GM19372 (cell line): ENCODE results near the gene PTGES2.
"Not testable (repeated sequence)": the region's sequence is repeated elsewhere in the genome, so short reads cannot be mapped to it uniquely, and the experiment has no call there.

Experiments
- ATAC-seq: cut with Tn5 transposase; IDR thresholded peaks from one replicate; pipeline ENCODE4 v1.9.1; 2021; ENCODE audit warnings: mild to moderate bottlenecking, low read depth, moderate library complexity; ENCODE audit not compliant: unreplicated experiment

PTGES2 gene

DNA sequence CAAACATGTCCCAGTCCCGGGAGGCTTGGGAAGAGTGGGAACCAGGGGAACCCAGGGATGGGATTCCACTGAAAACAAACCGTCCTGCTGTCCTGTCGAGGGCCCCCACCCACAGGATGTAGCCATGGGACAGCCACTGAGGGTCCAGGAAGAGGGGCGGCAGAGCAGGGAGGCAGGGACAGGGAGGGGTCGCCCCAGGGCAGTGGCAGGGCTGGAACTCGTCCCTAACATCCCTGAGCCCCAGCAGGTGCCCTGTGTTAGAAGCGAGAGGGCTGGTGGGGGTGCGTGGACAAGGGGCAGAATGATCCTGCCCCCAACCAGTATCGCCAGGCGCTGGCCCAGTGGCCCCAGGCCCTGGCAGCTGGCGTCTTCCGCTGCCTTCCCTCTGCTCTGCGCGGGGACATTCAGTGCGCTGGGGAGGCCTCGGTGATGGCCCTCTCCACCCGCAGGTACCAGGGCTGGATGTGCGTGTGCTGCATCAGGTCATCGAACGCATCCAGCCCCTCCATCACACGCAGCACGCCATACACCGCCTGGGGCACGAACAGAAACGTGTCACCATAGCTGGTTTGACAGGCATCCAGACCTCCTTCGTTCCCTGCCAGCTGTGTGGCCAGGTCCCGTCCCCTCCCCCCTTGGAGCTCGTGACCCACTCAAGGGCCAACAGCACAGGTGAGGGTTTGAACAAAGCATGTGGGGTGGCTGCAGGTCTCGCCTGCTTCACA is 6.6 kb downstream of the PTGES2 start:
- ATAC-seq = no peak

DNA sequence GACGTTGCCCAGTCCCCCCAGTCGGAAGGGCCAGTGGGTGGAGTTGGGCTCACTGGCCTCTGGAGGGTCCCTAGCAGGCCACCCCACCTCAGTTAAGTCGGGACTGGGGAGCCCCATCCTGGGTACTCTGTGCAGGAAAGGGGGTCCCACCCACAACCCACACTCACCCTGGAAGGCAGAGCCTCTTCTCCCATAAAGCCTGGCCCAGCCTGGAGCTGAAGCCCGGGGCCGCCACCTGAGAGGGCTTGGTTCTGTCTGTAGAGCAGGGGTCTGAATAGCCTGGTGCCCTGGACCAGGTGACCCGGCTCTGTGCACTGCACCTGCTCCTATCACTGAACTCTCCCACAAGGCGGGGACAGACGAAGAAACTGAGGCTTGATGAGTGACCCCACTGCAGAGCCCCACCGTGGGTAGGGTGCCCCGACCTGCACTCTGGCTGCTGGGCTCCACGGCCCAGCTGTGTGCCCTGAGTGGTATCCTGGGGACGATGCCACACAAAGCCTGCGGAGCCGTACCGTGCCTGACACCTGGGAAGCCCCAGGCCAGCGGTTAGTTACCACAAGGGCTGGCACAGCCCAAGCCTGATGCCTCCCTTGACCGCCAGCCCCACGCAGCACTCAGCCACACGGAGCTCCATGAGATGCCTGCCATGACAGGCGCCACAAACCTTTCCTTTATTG is 7.3 kb downstream of the PTGES2 start:
- ATAC-seq = no peak

DNA sequence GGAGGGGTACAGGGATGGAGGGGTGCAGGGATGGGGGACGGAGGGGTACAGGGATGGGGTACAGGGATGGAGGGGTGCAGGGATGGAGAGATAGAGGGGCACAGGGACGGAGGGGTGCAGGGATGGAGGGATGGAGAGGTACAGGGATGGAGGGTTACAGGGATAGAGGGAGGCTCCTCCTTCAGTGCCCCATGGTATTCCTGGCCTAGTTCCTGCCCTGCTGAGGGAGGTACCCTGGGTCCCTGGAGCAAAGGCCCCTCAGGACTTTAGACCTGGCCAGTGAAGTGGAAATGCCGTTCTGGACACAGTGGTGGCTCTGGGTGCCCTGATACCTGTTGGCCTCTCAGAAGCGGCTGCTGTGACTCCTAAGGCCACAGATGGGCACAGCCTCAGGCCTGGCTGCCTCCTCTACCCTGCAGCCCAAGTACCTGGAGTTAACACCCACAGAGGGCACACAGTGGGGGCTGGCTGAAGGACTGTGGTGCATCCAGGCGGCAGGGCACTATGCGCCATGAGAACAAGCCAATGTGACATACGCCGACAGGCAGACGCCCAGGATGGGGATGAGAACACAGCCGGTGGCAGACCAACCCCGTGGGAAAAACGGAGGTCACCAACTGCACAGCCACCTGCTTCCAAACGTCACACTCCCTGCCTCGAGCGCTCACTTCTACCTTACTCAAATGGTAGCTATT is 8.4 kb downstream of the PTGES2 start:
- no peak for ATAC-seq

DNA sequence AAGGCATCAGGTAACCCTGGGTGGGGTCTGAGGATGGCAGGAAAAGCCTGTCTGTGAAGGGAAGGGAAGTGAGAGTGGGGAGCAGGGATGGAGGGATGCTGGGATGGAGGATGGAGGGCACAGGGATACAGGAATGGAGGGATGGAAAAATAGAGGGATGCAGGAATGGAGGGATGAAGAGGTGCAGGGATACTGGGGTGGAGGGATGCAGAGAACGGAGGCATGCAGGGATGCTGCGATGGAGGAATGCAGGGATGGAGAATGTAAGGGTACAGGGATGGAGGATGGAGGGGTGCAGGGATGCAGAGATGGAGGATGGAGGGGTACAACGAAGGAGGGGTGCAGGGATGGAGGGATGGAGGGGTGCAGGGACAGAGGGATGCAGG is 9.1 kb downstream of the PTGES2 start:
- ATAC-seq = no peak

DNA sequence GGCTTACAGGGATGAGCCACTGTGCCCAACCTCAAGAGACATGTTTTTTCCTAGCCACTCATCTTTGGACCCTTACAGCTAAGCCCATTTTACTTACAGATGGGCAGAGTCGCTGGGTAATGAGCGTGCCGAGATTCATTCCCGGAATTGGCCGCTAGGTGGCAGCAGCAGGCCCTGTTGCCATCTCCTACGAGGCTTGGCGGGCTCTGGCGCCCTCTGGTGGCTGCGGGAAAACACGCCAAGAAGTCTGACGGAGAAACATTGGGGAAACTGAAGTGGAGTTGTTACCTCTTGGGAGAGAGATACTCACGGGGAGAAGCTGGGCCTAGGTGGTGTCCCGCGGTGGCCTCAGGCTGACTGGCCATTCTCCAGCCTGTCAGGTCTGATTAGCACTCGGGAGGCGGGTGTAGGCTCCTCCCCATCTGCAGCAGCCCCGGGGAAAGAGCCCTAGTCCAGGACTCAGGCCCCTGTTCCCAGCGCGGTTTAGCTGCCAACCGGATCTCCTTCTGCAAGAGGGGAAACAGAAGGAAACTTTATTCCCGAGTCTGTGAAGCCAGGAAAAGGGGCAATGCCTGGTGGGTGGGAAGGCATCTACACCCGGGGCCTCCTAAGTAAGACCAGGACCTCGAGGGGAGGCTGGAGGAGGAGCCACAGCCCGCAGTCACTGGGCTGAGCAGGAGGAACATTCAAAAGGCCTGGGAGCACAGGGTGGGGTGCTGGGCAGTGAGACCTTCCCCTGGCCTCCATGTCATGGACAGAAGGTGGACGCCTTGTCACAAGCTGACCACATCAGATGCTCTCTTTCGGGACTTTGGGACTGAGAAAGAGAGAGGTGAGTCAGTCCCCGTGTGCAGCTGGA is 9.7 kb downstream of the PTGES2 start:
- no peak for ATAC-seq

DNA sequence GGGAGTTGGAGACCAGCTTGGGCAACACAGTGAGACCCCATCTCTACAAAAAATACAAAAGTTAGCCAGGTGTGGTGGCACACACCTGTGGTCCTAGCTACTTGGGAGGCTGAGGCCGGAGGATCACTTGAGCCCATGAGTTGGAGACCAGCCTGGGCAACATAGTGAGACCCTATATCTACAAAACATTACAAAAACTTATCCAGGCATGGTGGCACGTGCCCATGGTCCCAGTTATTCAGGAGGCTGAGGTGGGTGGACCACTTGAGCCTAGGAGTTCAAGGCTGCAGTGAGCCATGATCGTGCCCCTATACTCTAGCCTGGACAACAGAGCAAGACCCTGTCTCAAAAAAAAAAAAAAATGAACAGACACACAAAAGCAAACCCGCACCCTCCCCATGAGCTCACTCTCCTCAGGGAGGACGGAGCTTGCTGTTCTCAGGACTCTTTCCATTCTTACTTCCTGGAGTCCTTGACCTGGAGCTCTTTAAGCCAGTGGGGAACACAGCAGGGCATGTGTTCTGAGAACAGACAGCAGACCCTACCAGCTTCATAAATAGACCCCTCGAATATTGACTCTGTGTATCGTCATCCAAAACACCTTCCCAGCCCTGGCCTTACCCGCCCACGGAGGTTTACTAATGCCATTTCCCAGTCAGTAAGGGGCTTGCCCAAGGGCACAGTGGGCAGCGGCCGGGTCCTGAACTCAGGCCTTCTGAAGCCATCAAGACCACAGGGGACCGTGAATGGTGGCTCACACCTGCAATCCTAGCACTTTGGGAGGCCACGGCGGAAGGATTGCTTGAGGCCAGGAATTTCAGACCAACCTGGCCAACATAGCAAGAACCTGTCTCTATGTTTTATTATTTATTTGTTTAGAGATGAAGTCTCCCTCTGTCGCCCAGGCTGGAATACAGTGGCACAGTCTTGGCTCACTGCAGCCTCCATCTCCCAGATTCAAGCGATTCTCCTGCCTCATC is 11.1 kb downstream of the PTGES2 start:
- ATAC-seq = no peak

DNA sequence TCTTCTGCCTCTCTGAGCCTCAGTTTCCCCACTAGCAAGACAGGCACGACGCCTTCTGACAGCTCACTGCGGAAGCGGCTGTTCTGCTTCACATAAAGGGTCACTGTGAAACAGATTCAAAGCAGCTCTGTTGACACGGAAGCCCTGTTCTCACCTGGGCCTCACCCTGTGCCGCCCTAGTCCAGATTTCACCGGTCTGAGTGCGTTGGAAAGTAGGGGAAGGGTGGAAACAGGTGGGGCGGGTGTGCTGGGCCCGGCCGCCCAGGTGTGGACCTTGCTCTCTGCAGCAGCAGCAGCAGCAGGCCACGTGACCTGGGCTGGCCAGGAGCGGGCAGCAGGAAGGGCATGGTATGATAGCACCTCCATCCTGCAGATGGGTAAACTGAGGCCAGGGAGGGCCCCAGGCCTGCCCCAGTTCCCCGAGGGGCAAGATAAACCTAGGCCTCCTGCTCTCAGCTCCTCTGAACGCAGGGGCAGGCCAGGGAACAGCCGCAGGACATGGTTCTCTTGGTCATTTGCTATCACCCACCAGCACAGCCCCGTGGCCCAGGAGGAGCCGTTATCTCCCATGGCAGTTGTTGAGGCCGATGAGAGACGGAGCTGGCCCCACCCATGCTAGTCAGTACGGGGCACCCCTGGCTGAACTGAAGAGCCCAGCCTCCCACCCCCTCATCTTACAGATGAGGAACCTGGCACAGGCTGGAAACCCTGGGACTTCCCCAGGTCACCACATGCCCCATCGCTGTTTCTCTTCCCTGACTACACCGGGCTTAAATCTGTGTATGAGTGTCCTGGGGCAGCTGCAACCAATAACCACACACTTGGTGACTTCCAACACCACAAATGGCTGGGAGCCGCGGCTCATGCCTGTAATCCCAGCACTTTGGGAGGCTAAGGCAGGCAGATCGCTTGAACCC is 12.1 kb downstream of the PTGES2 start:
- ATAC-seq = no peak

DNA sequence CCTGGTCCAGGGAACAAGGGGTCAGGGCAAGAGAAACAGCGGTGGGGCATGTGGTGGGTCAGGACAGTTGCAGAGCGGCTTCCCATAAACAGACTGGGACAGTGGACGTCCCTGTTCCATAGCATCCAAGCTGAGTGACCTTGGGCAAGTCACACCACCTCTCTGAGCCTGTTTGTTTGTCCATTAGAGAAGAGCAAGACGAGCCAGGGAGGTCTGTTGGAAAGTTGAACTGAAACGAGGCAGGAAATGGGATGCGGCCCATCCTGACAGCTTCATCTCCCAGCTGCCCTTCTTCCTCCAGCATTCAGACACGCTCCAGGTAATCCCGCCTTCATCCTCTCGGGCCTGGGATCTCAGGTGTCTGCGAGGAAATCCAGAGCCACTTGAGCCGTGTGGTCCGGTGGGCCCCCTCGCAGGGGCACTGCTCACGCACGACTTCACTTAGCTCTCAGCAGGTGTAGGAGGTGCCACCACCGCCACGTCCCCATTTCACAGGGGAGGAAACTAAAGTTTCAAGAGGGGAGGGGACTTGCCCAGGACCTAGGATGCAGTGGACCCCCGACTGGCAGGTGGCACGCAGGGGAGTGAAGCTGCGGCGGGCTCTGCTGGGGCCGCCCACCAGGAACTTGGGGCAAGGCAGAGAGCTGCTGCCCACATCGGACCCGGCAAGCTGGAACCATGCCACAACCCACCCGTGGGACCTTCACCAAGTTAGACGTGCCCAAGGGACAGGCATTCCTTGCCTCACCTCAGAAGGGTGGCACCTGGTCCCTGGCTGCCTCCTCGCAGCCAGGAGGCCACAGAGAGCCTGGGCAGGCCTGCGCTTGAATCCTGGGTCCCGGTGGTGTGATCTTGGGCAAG is 13.0 kb downstream of the PTGES2 start:
- ATAC-seq = no peak

DNA sequence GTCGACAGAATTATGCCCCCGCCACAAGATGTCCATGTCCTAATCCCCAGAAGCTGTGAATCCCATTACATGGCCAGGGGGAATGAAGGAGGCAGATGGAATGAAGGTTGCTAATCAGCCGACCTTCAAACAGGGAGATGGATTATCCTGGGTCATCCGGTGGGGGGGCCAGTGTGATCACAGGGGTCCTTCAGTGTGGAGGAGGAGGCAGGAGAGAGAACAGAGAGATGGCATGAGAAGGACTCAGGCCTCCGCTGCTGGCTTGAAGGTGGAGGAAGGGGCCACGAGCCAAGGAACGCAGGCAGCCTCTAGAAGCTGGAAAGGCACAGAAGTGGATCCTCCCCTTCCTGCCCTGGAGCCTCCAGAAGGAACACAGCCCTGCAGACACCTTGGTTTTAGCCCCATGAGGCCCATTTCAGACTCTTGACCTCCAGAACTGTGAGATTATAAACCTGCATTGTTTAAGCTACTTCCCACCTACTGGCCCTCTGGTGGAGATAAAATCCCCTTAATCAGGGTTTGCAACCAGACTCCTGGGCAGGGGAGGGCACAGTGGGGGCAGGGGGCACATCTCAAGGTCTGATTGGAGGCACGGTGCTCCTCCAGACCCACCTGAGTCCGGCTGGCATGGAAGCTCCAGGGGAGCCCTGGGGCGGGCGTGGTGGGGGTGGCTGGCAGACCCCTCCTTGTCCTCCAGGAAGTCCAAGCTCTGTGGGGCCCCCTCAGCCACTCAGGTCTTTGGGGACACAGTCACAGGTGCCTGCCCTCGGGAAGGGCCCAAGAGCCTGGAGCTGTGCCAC is 13.8 kb downstream of the PTGES2 start:
- ATAC-seq = no peak

DNA sequence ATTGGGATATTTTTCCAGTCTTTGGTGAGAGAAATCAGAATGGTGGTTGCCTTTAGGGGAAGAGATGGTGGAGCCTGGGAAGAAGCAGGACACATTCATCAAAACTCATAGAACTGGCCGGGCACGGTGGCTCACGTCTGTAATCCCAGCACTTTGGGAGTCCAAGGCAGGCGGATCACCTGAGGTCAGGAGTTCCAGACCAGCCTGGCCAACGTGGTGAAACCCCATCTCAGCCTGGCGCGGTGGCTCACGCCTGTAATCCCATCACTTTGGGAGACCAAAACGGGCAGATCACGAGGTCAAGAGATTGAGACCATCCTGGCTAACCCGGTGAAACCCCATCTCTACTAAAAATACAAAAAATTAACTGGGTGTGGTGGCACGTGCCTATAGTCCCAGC is 15.8 kb downstream of the PTGES2 start:
- ATAC-seq = not testable (repeated sequence)

DNA sequence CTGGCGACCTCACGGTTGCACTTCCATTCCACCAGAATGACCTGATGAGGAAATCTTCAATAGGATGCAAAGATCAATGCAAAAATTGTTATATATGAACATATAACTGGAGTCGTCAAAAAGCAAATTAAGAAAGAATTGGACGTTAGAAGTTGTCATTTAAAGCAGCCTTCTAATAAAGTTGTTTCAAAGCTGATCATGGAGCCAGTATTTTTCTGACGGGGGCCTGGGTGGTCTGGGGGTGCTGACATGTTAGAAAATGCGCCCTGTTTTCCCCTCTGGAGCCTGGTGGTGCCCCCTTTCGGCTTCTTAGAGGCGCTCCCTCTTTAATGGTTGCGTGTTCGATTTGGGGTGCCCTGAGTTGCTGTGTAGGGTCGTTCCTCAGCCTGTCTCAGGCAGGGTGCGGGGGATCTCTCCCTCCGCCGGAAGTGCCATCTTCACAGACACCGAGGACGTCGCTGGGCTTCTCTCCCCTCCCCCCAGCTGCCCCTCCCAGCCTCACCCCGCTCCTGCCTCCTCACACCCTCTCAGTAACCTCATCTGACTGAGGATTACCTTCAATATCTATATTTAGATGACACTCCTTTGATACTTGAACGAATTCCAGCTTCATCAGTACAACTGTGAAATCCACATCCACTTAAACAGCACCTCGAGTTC is 18.3 kb downstream of the PTGES2 start:
- no peak for ATAC-seq

DNA sequence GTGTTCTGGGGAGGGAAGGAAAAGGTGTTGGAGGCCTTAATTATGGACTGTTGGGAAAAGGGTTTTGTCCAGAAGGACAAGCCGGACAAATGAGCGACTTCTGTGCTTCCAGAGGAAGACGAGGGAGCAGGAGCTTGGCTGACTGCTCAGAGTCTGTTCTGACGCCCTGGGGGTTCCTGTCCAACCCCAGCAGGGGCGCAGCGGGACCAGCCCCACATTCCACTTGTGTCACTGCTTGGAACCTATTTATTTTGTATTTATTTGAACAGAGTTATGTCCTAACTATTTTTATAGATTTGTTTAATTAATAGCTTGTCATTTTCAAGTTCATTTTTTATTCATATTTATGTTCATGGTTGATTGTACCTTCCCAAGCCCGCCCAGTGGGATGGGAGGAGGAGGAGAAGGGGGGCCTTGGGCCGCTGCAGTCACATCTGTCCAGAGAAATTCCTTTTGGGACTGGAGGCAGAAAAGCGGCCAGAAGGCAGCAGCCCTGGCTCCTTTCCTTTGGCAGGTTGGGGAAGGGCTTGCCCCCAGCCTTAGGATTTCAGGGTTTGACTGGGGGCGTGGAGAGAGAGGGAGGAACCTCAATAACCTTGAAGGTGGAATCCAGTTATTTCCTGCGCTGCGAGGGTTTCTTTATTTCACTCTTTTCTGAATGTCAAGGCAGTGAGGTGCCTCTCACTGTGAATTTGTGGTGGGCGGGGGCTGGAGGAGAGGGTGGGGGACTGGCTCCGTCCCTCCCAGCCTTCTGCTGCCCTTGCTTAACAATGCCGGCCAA is 19.1 kb downstream of the PTGES2 start:
- ATAC-seq = no peak

DNA sequence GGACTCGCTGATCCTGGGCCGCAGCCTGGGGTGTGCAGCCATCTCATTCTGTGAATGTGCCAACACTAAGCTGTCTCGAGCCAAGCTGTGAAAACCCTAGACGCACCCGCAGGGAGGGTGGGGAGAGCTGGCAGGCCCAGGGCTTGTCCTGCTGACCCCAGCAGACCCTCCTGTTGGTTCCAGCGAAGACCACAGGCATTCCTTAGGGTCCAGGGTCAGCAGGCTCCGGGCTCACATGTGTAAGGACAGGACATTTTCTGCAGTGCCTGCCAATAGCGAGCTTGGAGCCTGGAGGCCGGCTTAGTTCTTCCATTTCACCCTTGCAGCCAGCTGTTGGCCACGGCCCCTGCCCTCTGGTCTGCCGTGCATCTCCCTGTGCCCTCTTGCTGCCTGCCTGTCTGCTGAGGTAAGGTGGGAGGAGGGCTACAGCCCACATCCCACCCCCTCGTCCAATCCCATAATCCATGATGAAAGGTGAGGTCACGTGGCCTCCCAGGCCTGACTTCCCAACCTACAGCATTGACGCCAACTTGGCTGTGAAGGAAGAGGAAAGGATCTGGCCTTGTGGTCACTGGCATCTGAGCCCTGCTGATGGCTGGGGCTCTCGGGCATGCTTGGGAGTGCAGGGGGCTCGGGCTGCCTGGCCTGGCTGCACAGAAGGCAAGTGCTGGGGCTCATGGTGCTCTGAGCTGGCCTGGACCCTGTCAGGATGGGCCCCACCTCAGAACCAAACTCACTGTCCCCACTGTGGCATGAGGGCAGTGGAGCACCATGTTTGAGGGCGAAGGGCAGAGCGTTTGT is 19.9 kb downstream of the PTGES2 start:
- no peak for ATAC-seq

DNA sequence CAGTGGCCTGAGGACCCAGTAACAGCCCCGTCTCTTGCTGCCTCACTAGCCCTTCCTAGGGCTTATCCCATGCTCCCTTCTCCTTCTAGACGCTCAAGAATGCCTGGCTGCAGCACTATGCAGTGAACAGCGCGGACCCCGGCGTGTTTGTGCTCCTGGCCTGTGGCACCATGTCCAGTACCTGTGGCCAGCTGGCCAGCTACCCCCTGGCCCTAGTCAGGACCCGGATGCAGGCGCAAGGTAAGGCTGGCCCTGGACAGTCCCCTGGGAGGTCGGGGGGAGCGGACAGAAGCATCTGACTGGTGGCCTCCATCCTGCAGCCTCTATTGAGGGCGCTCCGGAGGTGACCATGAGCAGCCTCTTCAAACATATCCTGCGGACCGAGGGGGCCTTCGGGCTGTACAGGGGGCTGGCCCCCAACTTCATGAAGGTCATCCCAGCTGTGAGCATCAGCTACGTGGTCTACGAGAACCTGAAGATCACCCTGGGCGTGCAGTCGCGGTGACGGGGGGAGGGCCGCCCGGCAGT is 20.5 kb downstream of the PTGES2 start:
- no peak for ATAC-seq
